ENCODE measurements around the gene ELL2.

DNA sequence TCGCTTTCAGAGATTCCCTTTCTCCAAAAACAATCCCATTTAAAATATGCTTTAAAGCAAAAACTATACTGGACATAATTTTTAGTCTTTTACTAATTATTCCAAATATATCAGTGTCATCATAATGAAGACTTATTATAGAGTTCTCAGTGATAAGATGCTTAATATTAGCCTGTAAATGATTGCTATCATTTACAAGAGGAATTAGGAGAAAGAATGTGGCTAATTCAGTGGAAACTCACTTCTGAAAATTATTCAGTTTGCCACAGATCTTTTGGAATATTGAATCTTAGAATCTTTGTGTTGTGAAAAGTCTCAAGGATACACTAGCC, 114.4 kb downstream of the ELL2 start:
- TF ChIP-seq, protein P1, sequence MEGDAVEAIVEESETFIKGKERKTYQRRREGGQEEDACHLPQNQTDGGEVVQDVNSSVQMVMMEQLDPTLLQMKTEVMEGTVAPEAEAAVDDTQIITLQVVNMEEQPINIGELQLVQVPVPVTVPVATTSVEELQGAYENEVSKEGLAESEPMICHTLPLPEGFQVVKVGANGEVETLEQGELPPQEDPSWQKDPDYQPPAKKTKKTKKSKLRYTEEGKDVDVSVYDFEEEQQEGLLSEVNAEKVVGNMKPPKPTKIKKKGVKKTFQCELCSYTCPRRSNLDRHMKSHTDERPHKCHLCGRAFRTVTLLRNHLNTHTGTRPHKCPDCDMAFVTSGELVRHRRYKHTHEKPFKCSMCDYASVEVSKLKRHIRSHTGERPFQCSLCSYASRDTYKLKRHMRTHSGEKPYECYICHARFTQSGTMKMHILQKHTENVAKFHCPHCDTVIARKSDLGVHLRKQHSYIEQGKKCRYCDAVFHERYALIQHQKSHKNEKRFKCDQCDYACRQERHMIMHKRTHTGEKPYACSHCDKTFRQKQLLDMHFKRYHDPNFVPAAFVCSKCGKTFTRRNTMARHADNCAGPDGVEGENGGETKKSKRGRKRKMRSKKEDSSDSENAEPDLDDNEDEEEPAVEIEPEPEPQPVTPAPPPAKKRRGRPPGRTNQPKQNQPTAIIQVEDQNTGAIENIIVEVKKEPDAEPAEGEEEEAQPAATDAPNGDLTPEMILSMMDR (IDR thresholded peaks at IDR 0.05) = peak; percentile 49
- no peak for TF ChIP-seq ZFX (IDR thresholded peaks at IDR 0.05; ENCODE audit: borderline replicate concordance)

Measured in 22Rv1 (cell line).